HG03354 (cell line): ENCODE data around the gene OR10A7.
"Not testable (repeated sequence)": the region's sequence is repeated elsewhere in the genome, so short reads cannot be mapped to it uniquely, and the experiment has no call there.

ENCODE experiments used
- ATAC-seq: cut with Tn5 transposase; IDR thresholded peaks from one replicate; pipeline ENCODE4 v1.9.1; 2021; ENCODE audit warnings: mild to moderate bottlenecking; ENCODE audit not compliant: unreplicated experiment, poor library complexity, severe bottlenecking

Gene OR10A7, protein sequence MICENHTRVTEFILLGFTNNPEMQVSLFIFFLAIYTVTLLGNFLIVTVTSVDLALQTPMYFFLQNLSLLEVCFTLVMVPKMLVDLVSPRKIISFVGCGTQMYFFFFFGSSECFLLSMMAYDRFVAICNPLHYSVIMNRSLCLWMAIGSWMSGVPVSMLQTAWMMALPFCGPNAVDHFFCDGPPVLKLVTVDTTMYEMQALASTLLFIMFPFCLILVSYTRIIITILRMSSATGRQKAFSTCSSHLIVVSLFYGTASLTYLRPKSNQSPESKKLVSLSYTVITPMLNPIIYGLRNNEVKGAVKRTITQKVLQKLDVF

DNA sequence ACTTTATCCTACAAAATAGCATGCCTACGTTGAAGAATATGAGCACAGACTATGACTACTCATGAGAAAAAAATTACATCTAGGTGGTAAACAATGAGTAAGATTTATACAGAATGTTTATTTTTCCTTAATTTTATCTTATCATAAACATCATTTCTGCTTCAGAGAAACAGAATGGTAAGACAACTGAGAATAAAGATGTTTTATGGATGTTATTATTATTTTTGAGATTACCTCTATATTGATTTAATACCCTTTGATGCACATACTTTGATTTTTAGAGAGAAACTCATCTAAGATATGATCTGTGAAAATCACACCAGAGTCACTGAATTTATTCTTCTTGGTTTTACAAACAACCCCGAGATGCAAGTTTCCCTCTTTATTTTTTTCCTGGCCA is at the start of gene OR10A7:
OR10A7 (plus strand) TSS at position 301 of the 400 bp plus-strand sequence; CDS start at position 301, 0 bp downstream.
- no peak for ATAC-seq

GRCh38 chr12:55171445-55171844 is 49.4 kb upstream of the OR10A7 start:
- ATAC-seq, result no peak

- ATAC-seq, result not testable (repeated sequence)
Observed at GRCh38 chr12:55171846-55172245, 49.0 kb upstream of the OR10A7 start.

DNA sequence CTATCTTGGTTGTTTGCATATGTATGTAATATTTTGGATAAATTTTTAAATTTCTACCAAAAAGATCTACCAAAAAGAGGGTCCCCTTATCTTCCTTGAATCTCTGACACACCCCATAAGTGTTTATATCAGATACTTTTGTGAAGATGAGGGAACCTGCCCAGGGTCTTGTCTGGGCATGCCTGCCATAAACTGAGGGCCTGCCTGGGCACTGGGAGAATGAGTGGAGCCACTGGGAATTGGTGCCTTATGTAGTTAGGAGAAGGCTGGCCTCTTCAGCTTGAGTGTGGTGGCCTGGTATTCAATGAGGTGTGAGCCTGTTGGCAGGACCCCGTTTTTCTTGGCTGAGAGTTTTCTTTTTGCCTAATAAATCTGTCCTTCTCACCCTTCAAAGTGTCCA is 48.1 kb upstream of the OR10A7 start:
- no peak for ATAC-seq

DNA sequence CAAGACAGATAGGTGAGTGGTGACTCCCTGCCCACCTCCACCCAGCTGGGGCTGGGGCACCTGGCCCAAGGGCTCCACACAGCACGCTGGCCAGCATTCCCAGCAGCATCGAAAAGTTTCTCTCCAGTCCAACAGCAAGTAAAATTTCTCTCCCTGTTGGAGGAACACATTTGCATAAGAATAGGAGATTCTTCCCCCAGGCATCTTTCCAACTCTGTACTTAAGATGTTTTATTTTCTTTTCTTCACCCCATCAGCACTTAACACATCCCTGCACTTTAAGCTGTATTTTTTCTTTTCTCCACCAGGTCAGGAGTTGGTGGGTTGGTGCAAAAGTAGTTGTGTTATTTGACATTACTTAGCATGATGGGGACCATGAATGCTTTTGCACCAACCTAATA is 47.4 kb upstream of the OR10A7 start:
- ATAC-seq, result no peak

DNA sequence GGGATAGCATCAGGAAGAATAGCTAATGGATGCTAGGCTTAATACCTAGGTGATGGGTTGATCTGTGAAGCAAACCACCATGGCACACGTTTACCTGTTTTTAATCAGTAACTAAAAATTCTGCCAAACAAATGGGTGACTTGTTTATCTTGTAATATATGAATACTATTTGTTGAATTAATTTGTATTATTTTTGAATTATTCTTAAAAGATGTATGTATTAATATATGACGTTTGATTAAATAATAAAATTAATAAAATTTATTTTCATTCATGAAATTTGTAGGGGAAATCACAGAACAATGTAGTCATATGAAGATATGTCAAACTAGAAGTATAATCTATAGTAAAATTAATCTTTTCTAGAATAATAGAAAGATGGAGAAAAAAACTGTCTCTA is 32.3 kb upstream of the OR10A7 start:
- no peak for ATAC-seq

DNA sequence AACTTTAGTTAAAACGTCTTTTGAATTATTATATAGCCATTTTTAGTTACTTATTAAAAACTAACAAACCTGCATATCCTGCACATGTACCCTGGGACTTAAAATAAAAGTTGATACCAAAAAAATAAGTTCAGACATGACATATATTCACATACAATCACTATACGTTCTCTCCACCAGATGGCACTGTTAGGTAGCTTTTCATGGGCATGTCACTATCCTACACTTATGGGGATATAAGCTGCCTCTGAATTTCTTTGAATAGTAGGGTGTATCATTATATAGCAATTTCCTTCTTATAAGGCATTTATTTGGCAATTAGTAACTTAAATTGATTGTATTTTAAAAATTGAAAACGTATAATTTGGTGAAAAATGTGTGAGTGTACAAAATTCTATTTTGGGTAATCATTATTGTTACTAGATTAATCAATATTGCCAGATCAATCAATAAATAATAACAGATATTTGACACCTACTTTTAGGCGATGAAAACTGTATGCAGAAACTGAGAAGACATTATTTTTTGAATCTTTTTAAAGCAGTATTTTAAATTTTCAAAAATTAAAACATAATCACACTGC is 31.8 kb upstream of the OR10A7 start:
- ATAC-seq, result peak; percentile 96

DNA sequence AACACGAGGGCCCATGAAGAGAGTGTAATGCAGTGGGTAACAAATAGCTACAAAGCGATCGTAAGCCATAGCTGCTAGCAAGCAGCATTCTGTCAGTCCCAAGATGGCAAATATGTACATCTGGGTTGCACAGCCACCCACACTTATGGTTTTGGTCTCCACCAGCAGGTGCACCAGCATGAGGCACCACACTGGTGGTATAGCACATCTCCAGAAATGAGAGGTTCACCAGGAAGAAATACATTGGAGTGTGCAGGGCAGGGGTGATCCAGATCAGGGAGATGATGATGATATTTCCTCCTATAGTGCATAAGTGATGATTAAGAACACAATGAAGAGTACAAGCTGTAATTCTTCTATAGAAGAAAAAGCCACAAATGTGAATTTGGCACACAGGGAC is 26.4 kb upstream of the OR10A7 start:
- no peak for ATAC-seq

- no peak for ATAC-seq
Observed at GRCh38 chr12:55226523-55226922, 5.7 kb downstream of the OR10A7 start.

DNA sequence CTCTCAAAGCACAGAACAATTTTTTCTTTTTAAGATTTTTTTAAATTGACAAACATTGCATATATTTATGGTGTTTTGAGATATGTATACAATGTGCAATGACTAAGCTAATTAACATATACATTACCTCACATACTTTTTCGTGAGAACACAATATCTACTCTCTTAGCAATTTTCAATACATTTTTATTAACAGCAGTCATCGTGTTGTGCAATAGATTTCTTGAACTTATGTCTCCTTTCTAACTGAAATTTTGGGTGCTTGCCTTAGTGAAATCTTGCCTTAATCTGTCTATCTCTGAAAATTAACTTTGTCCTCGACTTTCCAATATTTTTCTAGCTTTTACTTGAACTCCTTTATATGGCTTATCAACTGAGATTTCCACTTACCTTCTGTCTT is 6.8 kb downstream of the OR10A7 start:
- no peak for ATAC-seq

GRCh38 chr12:55244309-55244708 is 23.5 kb downstream of the OR10A7 start, which contains the start of gene OR6C74:
OR6C74 (plus strand) TSS chr12:55244609; CDS start chr12:55247288, 2,679 bp downstream.
- no peak for ATAC-seq

- no peak for ATAC-seq
Observed at GRCh38 chr12:55246159-55246558, 25.3 kb downstream of the OR10A7 start.

DNA sequence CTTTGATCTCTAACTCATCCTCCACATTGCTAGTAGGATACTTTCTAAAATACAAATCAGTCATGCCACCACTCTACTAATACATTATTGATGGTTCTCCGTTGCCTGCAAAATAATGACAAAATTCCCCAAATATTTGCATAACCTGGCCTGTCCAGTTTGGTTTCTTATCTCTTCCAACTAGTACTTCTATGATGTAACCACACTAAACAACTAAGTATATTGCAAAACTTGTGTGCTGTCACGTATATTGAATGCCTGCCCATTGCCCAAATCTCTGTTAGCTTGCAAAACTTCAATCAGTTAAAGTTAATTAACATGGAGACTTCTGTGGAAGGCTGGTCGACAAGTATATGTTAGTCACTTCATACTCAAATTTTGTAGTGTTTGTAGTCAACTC is 30.1 kb downstream of the OR10A7 start:
- no peak for ATAC-seq

DNA sequence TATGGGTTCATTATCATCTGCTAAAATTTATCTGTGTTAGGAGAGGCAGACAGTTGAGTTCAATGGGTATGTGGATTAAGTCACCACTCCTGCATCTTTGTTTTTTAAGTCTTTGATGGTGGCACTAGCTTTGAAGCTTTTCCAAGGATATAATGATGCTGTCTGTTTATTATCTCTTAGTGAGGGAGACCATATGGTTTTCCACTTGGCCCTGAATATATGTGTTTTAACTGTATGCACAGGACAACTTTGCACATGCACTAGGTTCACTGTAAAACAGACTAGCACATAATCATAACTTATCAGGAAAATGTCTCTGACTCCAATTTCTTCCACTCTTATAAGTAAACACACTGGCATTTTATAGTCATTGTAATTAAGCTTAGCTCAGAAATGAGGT is 32.5 kb downstream of the OR10A7 start:
- ATAC-seq, result no peak

- ATAC-seq, result no peak
Observed at GRCh38 chr12:55256831-55257230, 36.0 kb downstream of the OR10A7 start.

GRCh38 chr12:55258303-55258702 is 37.5 kb downstream of the OR10A7 start:
- ATAC-seq, result no peak
